H9 (cell line): ENCODE data around the gene RCN2. TPM values are rescaled to one million over a fixed set of nuclear protein-coding genes. Genes with fewer than 3 reads are reported as not detected.

ENCODE experiments used
- DNase-seq: peaks from one replicate; pipeline ENCODE4 v3.0.0-alpha.2; 2017
- H2AFZ ChIP-seq: one replicate; pipeline ENCODE4 v1.6.1; 2013; ENCODE audit warnings: mild to moderate bottlenecking, low read length, control low read depth, moderate library complexity
- H2AK5ac ChIP-seq: 2 replicates; pipeline ENCODE4 v1.6.1; 2013; ENCODE audit warnings: low read length, control low read depth, mixed read lengths; ENCODE audit not compliant: insufficient read length
- H2BK120ac ChIP-seq: one replicate; pipeline ENCODE4 v1.6.1; 2013; ENCODE audit warnings: low read depth, mild to moderate bottlenecking, low read length, control low read depth, inconsistent platforms; ENCODE audit not compliant: poor library complexity, severe bottlenecking
- H2BK12ac ChIP-seq: 2 replicates; pipeline ENCODE4 v1.6.1; 2013; ENCODE audit warnings: low read length, control low read depth, mixed read lengths, low read depth; ENCODE audit not compliant: insufficient read length
- H2BK15ac ChIP-seq: 2 replicates; pipeline ENCODE4 v1.6.1; 2013; ENCODE audit warnings: low read depth, low read length, control low read depth
- H2BK20ac ChIP-seq: one replicate; pipeline ENCODE4 v1.6.1; 2013; ENCODE audit warnings: low read depth, mild to moderate bottlenecking, low read length, control low read depth, inconsistent platforms; ENCODE audit not compliant: poor library complexity, severe bottlenecking
- H2BK5ac ChIP-seq: 2 replicates; pipeline ENCODE4 v1.6.1; 2013; ENCODE audit warnings: low read length, control low read depth, mixed read lengths; ENCODE audit not compliant: insufficient read length
- H3K14ac ChIP-seq: 2 replicates; pipeline ENCODE4 v1.6.1; 2013; ENCODE audit warnings: low read length, control low read depth; ENCODE audit not compliant: insufficient read depth
- H3K18ac ChIP-seq: 2 replicates; pipeline ENCODE4 v1.6.1; 2013; ENCODE audit warnings: low read depth, mild to moderate bottlenecking, mixed read lengths, low read length, control low read depth; ENCODE audit not compliant: insufficient read length
- H3K23ac ChIP-seq: 2 replicates; pipeline ENCODE4 v1.6.1; 2013; ENCODE audit warnings: low read length, control low read depth, mixed read lengths, low read depth; ENCODE audit not compliant: insufficient read length
- H3K23me2 ChIP-seq: 2 replicates; pipeline ENCODE4 v1.6.1; 2013; ENCODE audit warnings: low read depth, mild to moderate bottlenecking, mixed read lengths, low read length, control low read depth; ENCODE audit not compliant: insufficient read length, poor library complexity, severe bottlenecking
- H3K27ac ChIP-seq: 2 replicates; pipeline ENCODE4 v1.5.1; 2013; ENCODE audit warnings: low read length, control low read depth, mixed read lengths, low read depth; ENCODE audit not compliant: insufficient read length
- H3K27me3 ChIP-seq: 2 replicates; pipeline ENCODE4 v1.6.1; 2013; ENCODE audit warnings: low read length, control low read depth, inconsistent platforms; ENCODE audit not compliant: insufficient read depth
- H3K4ac ChIP-seq: 2 replicates; pipeline ENCODE4 v1.6.1; 2013; ENCODE audit warnings: low read depth, mild to moderate bottlenecking, control low read depth, inconsistent platforms, low read length, moderate library complexity
- H3K4me1 ChIP-seq: 2 replicates; pipeline ENCODE4 v1.6.1; 2013; ENCODE audit warnings: low read length, control low read depth, inconsistent platforms; ENCODE audit not compliant: insufficient read depth
- H3K4me2 ChIP-seq: 2 replicates; pipeline ENCODE4 v1.6.1; 2013; ENCODE audit warnings: low read length, control low read depth, mixed read lengths; ENCODE audit not compliant: insufficient read length, insufficient read depth
- H3K56ac ChIP-seq: 2 replicates; pipeline ENCODE4 v1.6.1; 2013; ENCODE audit warnings: low read depth, mild to moderate bottlenecking, mixed read lengths, low read length, control low read depth; ENCODE audit not compliant: insufficient read length
- H3K79me1 ChIP-seq: 2 replicates; pipeline ENCODE4 v1.6.1; 2013; ENCODE audit warnings: low read depth, mild to moderate bottlenecking, moderate library complexity, low read length, control low read depth, inconsistent platforms; ENCODE audit not compliant: insufficient read depth, poor library complexity, severe bottlenecking
- H3K79me2 ChIP-seq: 2 replicates; pipeline ENCODE4 v1.6.1; 2013; ENCODE audit warnings: low read length, control low read depth, inconsistent platforms; ENCODE audit not compliant: insufficient read depth
- H3K9ac ChIP-seq: 2 replicates; pipeline ENCODE4 v1.6.1; 2013; ENCODE audit warnings: low read length, control low read depth, mixed read lengths; ENCODE audit not compliant: insufficient read length; ENCODE audit errors: extremely low read depth
- H3K9me3 ChIP-seq: one replicate; pipeline ENCODE4 v1.6.1; 2013; ENCODE audit warnings: low read depth, low read length, inconsistent platforms; ENCODE audit not compliant: control insufficient read depth
- H3T11ph ChIP-seq: one replicate; pipeline ENCODE4 v1.6.1; 2013; ENCODE audit warnings: mild to moderate bottlenecking, low read length, control low read depth, inconsistent platforms
- H4K20me1 ChIP-seq: one replicate; pipeline ENCODE4 v1.6.1; 2013; ENCODE audit not compliant: control insufficient read depth, insufficient read length, insufficient read depth
- H4K5ac ChIP-seq: 2 replicates; pipeline ENCODE4 v1.6.1; 2013; ENCODE audit warnings: low read depth, mild to moderate bottlenecking, mixed read lengths, low read length, control low read depth; ENCODE audit not compliant: insufficient read length
- H4K8ac ChIP-seq: replicated peaks from 2 replicates; pipeline ENCODE4 v1.6.1; 2013; ENCODE audit warnings: low read length, control low read depth, mixed read lengths, low read depth; ENCODE audit not compliant: insufficient read length
- H4K91ac ChIP-seq: 2 replicates; pipeline ENCODE4 v1.6.1; 2013; ENCODE audit warnings: low read depth, mild to moderate bottlenecking, moderate library complexity, mixed read lengths, low read length, control low read depth; ENCODE audit not compliant: insufficient read length
- H3K27ac Mint-ChIP-seq, 3 experiments: 2 replicates in 2 of 3; 3 replicates in 1 of 3; pipeline ENCODE4 v1.8.0; 2020 to 2021; ENCODE audit warnings: mixed read lengths in 3 of 3, mild to moderate bottlenecking in 1 of 3, moderate library complexity in 1 of 3
- H3K27me3 Mint-ChIP-seq: 2 replicates; pipeline ENCODE4 v1.8.0; 2021; ENCODE audit warnings: low read depth, mild to moderate bottlenecking, moderate library complexity, mixed read lengths
- H3K36me3 Mint-ChIP-seq, 3 experiments: 2 replicates in 2 of 3; 3 replicates in 1 of 3; pipeline ENCODE4 v1.8.0; 2020 to 2021; ENCODE audit warnings: low read depth in 3 of 3, mixed read lengths in 3 of 3; ENCODE audit not compliant: insufficient read depth in 1 of 3
- H3K4me1 Mint-ChIP-seq, 2 experiments: 2 replicates each; pipeline ENCODE4 v1.8.0; 2020; ENCODE audit warnings: mixed read lengths in 2 of 2
- H3K4me3 Mint-ChIP-seq, 2 experiments: 2 replicates in 1 of 2; 3 replicates in 1 of 2; pipeline ENCODE4 v1.8.0; 2020 to 2021; ENCODE audit warnings: mild to moderate bottlenecking in 2 of 2, mixed read lengths in 2 of 2, moderate library complexity in 1 of 2
- H3K9me3 Mint-ChIP-seq, 2 experiments: 2 replicates in 1 of 2; 3 replicates in 1 of 2; pipeline ENCODE4 v1.8.0; 2020; ENCODE audit warnings: mild to moderate bottlenecking in 2 of 2, mixed read lengths in 2 of 2, moderate library complexity in 1 of 2
- WGBS: extraction: QIAGEN DNeasy Blood & Tissue Kit; methylation state at CpG from one replicate; pipeline ENCODE4 v1.1.7; 2013; ENCODE audit warnings: missing lambda C conversion rate, low lambda C conversion rate, mixed read lengths; ENCODE audit not compliant: insufficient read length; ENCODE audit errors: extremely low coverage; 5-methylcytosine and 5-hydroxymethylcytosine counted together
- total RNA-seq: library from RNA; stranded (reverse); gene quantifications from 2 replicates; pipeline ENCODE4 v1.2.1, GENCODE V29; 2021
- TF ChIP-seq, protein P1 (sequence below): fragments of 200-600 bp; sonication (generic); conservative IDR thresholded peaks from 3 replicates; pipeline ENCODE4 v1.8.0; 2021; ENCODE audit warnings: antibody characterized with exemption, mild to moderate bottlenecking

The RCN2 gene
- total RNA-seq, 1 experiment from 2014 or later = 139 TPM

DNA sequence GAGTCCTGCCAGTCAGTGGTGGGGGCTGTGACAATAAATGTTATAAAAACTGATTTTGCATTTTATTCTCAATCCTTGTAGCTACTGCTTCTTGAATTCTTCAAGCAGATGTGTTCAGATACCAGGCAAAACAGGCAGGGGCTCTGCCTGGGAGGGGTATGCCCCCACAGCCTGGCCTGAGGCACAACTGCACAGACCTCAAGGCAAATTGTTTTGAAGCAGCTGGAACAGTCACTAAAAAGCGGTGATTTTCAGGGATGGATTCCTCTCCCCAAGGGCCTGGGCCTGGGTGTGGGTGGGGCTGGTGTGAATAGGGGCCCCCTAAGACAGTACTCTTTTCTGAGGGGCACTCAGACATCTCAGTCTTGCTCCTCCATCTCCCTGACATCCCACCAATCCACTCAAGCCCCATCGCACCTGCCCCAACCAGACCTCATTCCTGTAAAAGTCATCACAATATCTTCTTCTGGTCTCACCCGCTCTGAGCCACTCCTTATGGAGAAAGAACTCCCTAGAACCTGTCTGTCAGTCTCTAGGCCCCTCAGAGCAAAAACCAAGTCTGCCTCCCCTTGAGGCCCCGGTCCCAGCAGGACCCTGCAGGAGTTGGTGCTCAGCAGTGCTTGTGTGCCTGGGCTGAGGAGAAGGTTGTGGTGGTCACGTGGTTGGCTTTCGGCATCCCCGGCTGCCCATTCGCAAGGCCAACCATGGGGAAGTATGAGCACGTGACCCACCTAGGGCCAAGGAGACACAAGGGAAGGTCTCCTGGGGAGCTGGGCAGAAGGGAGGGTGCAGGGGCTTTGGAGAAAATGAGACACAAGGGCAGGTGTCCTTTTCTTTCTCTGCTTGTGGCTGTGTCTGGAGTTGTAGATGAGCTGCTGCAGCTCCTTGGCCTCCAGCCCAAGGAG is 60.4 kb downstream of the RCN2 start:
- Histone ChIP-seq H3K18ac (no peak overlapping the region), H4K8ac (no peak overlapping the region), H3K23me2 (no peaks in the 10 kb centered on the region), H2BK15ac (no peak overlapping the region), H3K79me1 (no peaks in the 10 kb centered on the region), H3K4me2 (no peak overlapping the region), H2BK20ac (no peak overlapping the region), H4K5ac (no peak overlapping the region), H3K56ac (no peak overlapping the region), H2AFZ (no peak overlapping the region), H3K4me1 (no peaks in the 10 kb centered on the region), H2BK12ac (no peak overlapping the region), H3K14ac (peak overlapping the region; percentile 65), H3K4ac (no peak overlapping the region), H2BK5ac (no peak overlapping the region), H3K9ac (no peak overlapping the region), H3K27me3 (no peaks in the 10 kb centered on the region), H2BK120ac (no peak overlapping the region), H4K91ac (no peak overlapping the region), H3K9me3 (no peaks in the 10 kb centered on the region), H2AK5ac (no peak overlapping the region), H3K27ac (no peak overlapping the region), H4K20me1 (peaks cover 2% of the 10 kb centered on the region), H3T11ph (no peak overlapping the region), H3K23ac (no peak overlapping the region), H3K79me2 (no peaks in the 10 kb centered on the region)
- peaks cover 2% of the 10 kb centered on the region for H3K27me3 Mint-ChIP-seq
- WGBS = no CpG with 5 or more reads among the region's 9 CpGs
- DNase-seq = peak; percentile 21
- no peak overlapping the region for H3K4me3 Mint-ChIP-seq
- no peaks in the 10 kb centered on the region for H3K36me3 Mint-ChIP-seq
- H3K4me1 Mint-ChIP-seq = peaks cover 8 to 11% of the 10 kb centered on the region in 2 experiments; a peak in 3 of 4 replicates
- H3K9me3 Mint-ChIP-seq = no peaks in the 10 kb centered on the region
- no peak overlapping the region for H3K27ac Mint-ChIP-seq
- TF ChIP-seq, protein P1, sequence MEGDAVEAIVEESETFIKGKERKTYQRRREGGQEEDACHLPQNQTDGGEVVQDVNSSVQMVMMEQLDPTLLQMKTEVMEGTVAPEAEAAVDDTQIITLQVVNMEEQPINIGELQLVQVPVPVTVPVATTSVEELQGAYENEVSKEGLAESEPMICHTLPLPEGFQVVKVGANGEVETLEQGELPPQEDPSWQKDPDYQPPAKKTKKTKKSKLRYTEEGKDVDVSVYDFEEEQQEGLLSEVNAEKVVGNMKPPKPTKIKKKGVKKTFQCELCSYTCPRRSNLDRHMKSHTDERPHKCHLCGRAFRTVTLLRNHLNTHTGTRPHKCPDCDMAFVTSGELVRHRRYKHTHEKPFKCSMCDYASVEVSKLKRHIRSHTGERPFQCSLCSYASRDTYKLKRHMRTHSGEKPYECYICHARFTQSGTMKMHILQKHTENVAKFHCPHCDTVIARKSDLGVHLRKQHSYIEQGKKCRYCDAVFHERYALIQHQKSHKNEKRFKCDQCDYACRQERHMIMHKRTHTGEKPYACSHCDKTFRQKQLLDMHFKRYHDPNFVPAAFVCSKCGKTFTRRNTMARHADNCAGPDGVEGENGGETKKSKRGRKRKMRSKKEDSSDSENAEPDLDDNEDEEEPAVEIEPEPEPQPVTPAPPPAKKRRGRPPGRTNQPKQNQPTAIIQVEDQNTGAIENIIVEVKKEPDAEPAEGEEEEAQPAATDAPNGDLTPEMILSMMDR = no peak
